Thoracic aorta (tissue), 2 donors: ENCODE measurements around the gene KCNK6. TPM values are rescaled to one million over a fixed set of nuclear protein-coding genes. Genes with fewer than 3 reads are reported as not detected.
"Not testable (repeated sequence)": the region's sequence is repeated elsewhere in the genome, so short reads cannot be mapped to it uniquely, and the experiment has no call there.

Experiments
- ATAC-seq: fragments of 150-250 bp; one replicate; pipeline ENCODE4 v1.8.0; 2017; ENCODE audit warnings: low read depth; ENCODE audit not compliant: insufficient number of reproducible peaks, low FRiP score
- DNase-seq: peaks from one replicate; pipeline ENCODE4 v3.0.0-alpha.2; 2020; ENCODE audit warnings: low spot score
- H3K27ac ChIP-seq, 2 donors: fragments of 200-600 bp; sonication (generic); 1 replicate in 1 of 2; 2 replicates in 1 of 2; pipeline ENCODE4 v1.5.1; 2016; ENCODE audit warnings: mild to moderate bottlenecking in 2 of 2, moderate library complexity in 2 of 2
- H3K27me3 ChIP-seq: fragments of 200-600 bp; sonication (generic); replicated peaks from 2 replicates; pipeline ENCODE4 v1.6.0; 2016; ENCODE audit warnings: mild to moderate bottlenecking; ENCODE audit not compliant: insufficient read depth
- H3K36me3 ChIP-seq: fragments of 200-600 bp; sonication (generic); one replicate; pipeline ENCODE4 v1.5.1; 2016
- H3K4me1 ChIP-seq, 2 donors: fragments of 200-600 bp; sonication (generic); 1 replicate in 1 of 2; 2 replicates in 1 of 2; pipeline versions ENCODE4 v1.5.1 to v1.6.0; 2016; ENCODE audit warnings: low read depth in 2 of 2, mild to moderate bottlenecking in 1 of 2; ENCODE audit not compliant: control insufficient read depth in 1 of 2
- H3K4me3 ChIP-seq: fragments of 200-600 bp; sonication (generic); 2 replicates; pipeline ENCODE4 v1.5.1; 2016; ENCODE audit warnings: mild to moderate bottlenecking
- H3K9me3 ChIP-seq: fragments of 200-600 bp; sonication (generic); 2 replicates; pipeline ENCODE4 v1.5.1; 2016
- total RNA-seq, 2 donors: library from RNA; depleted of rRNA; stranded (reverse); fragments of >200 nt; gene quantifications; one replicate each; pipeline versions ENCODE4 v1.1.0 to v1.2.3, GENCODE V29; 2016
- TF ChIP-seq, protein P1 (sequence below): fragments of 200-600 bp; sonication (generic); IDR thresholded peaks from one replicate; pipeline ENCODE4 v1.5.1; 2019; ENCODE audit warnings: antibody characterized with exemption

The KCNK6 gene
- total RNA-seq, 2 donors from 2014 or later: 16.1 to 34.3 TPM

GRCh38 chr19:38333245-38333644, 13.6 kb downstream of the KCNK6 start:
- Histone ChIP-seq H3K4me1 (peaks cover 5 to 16% of the 10 kb centered on the region in 2 donors), H3K27ac (no peak overlapping the region), H3K9me3 (no peaks in the 10 kb centered on the region), H3K27me3 (no peaks in the 10 kb centered on the region), H3K4me3 (no peak overlapping the region), H3K36me3 (peaks cover 3% of the 10 kb centered on the region)
- TF ChIP-seq, protein P1, sequence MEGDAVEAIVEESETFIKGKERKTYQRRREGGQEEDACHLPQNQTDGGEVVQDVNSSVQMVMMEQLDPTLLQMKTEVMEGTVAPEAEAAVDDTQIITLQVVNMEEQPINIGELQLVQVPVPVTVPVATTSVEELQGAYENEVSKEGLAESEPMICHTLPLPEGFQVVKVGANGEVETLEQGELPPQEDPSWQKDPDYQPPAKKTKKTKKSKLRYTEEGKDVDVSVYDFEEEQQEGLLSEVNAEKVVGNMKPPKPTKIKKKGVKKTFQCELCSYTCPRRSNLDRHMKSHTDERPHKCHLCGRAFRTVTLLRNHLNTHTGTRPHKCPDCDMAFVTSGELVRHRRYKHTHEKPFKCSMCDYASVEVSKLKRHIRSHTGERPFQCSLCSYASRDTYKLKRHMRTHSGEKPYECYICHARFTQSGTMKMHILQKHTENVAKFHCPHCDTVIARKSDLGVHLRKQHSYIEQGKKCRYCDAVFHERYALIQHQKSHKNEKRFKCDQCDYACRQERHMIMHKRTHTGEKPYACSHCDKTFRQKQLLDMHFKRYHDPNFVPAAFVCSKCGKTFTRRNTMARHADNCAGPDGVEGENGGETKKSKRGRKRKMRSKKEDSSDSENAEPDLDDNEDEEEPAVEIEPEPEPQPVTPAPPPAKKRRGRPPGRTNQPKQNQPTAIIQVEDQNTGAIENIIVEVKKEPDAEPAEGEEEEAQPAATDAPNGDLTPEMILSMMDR: no peak
- no peak for DNase-seq
- no peak for ATAC-seq

DNA sequence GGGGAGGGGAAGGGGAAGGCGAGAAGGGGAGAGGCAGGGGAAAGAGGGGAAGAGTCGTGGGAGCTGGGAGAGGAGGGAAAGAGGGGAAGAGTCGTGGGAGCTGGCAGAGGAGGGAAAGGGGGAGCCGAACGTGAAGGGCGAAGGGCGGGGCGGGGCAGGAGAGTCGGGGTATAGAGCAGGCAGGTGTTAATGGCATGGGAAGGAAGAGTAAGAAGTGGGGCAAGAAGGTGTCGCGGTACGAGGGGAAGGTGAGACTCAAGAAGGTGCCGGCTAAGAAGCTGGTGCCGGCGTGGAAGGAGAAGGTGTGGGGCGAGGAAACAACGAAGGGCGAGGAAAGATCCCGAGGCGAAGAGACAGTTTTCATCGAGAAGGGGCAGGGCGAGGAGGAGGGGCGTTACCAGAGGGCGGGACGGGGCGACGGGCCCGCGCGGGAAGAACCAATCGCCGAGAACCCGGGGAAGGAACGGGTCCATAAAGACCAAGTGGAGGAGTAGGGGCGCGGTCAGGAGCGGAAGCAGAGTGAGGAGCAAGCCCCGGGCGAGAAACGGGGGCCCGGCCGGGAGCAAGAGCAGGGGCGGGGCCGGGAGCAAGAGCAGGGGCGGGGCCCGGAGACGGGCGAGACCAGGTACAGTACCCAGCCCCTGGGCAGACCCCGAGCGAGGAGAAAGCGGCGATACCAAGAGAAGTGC, 16.4 kb downstream of the KCNK6 start:
- H3K4me3 ChIP-seq: peak overlapping the region; percentile 96
- DNase-seq: peak; percentile 85
- peak overlapping the region; percentile 90 to 93 for H3K27ac ChIP-seq
- no peaks in the 10 kb centered on the region for H3K27me3 ChIP-seq
- no peaks in the 10 kb centered on the region for H3K9me3 ChIP-seq
- peak; percentile 87 for ATAC-seq
- TF ChIP-seq, protein P1: no peak
- H3K36me3 ChIP-seq: peaks cover 4% of the 10 kb centered on the region
- H3K4me1 ChIP-seq: peaks cover 5 to 28% of the 10 kb centered on the region in 2 donors

GRCh38 chr19:38336638-38337359, 17.2 kb downstream of the KCNK6 start:
- Histone ChIP-seq H3K9me3 (no peaks in the 10 kb centered on the region), H3K27me3 (no peaks in the 10 kb centered on the region), H3K27ac (peak overlapping the region; percentile 90 to 93), H3K4me3 (peak overlapping the region; percentile 96), H3K4me1 (peaks cover 5 to 28% of the 10 kb centered on the region in 2 donors), H3K36me3 (peaks cover 4% of the 10 kb centered on the region)
- DNase-seq (peak; percentile 90), ATAC-seq (peak; percentile 70)
- TF ChIP-seq, protein P1: no peak

GRCh38 chr19:38337360-38337653, 17.7 kb downstream of the KCNK6 start:
- ATAC-seq (no peak), DNase-seq (no peak)
- H3K27ac ChIP-seq: peak overlapping the region; percentile 34 to 52
- no peaks in the 10 kb centered on the region for H3K9me3 ChIP-seq
- peak overlapping the region; percentile 96 for H3K4me3 ChIP-seq
- no peaks in the 10 kb centered on the region for H3K27me3 ChIP-seq
- TF ChIP-seq, protein P1: no peak
- peaks cover 4% of the 10 kb centered on the region for H3K36me3 ChIP-seq
- H3K4me1 ChIP-seq: peaks cover 5 to 28% of the 10 kb centered on the region in 2 donors

- not testable (repeated sequence) for ATAC-seq, H3K9me3 ChIP-seq, H3K27ac ChIP-seq, DNase-seq, H3K4me3 ChIP-seq, H3K27me3 ChIP-seq
- peaks cover 11% of the 10 kb centered on the region for H3K36me3 ChIP-seq
- peaks cover 5 to 28% of the 10 kb centered on the region in 2 donors for H3K4me1 ChIP-seq
Measured at GRCh38 chr19:38339011-38339410, 19.4 kb downstream of the KCNK6 start.
